Kidney (tissue), 14 donors: ENCODE data around the gene OBP2B. TPM values are rescaled to one million over a fixed set of nuclear protein-coding genes. Genes with fewer than 3 reads are reported as not detected.

Experiments used
- DNase-seq, 5 donors: peaks; one replicate each; pipeline ENCODE4 v3.0.0-alpha.2; 2013 to 2020
- FAIRE-seq: peaks from 2 replicates; lab custom pipeline; 2012; peaks lifted over from hg19 to GRCh38; lab: Jason Lieb, UNC
- H3K27ac ChIP-seq, 2 donors: one replicate each; pipeline ENCODE4 v1.7.0; 2013; ENCODE audit warnings: low read depth in 2 of 2, low read length in 2 of 2, inconsistent platforms in 1 of 2
- H3K27me3 ChIP-seq: one replicate; pipeline ENCODE4 v1.7.1; 2013; ENCODE audit warnings: low read length, inconsistent platforms; ENCODE audit not compliant: control insufficient read depth, insufficient read depth
- H3K36me3 ChIP-seq, 3 donors: one replicate each; pipeline versions ENCODE4 v1.7.0 to v1.7.1; 2013; ENCODE audit warnings: low read length in 3 of 3, control low read depth in 1 of 3, inconsistent platforms in 1 of 3; ENCODE audit not compliant: insufficient read depth in 3 of 3, control insufficient read depth in 2 of 3
- H3K4me1 ChIP-seq, 3 donors: one replicate each; pipeline versions ENCODE4 v1.7.0 to v1.7.1; 2013; ENCODE audit warnings: low read length in 3 of 3, inconsistent platforms in 1 of 3, low read depth in 1 of 3; ENCODE audit not compliant: control insufficient read depth in 2 of 3, insufficient read depth in 2 of 3
- H3K4me3 ChIP-seq, 3 donors: one replicate each; pipeline versions ENCODE4 v1.7.0 to v1.8.1; 2013; ENCODE audit warnings: low read length in 3 of 3, control low read depth in 1 of 3, inconsistent platforms in 1 of 3
- H3K9ac ChIP-seq, 3 donors: one replicate each; pipeline versions ENCODE4 v1.7.0 to v1.7.1; 2013; ENCODE audit warnings: low read length in 3 of 3, control low read depth in 1 of 3, inconsistent platforms in 1 of 3
- H3K9me3 ChIP-seq, 3 donors: one replicate each; pipeline versions ENCODE4 v1.7.0 to v1.7.1; 2013; ENCODE audit warnings: low read length in 3 of 3, control low read depth in 1 of 3, inconsistent platforms in 1 of 3; ENCODE audit not compliant: control insufficient read depth in 2 of 3, insufficient read depth in 1 of 3
- CTCF ChIP-seq: IDR thresholded peaks from 3 replicates; pipeline ENCODE4 v1.5.1; 2012; ENCODE audit warnings: mild to moderate bottlenecking, moderate library complexity, borderline replicate concordance; ENCODE audit not compliant: insufficient read depth; ENCODE audit errors: extremely low read depth
- intact Hi-C: fragments of 100-400 bp; cut with DNase I; formaldehyde crosslinking; loops from one replicate; pipeline ENCODE4 v1.11.1; 2022
- polyA plus RNA-seq: library from polyadenylated mRNA; stranded (reverse); fragments of 350-450 nt; fragmentation: Illumina TruSeq; extraction: RNeasy Lipid Tissue Mini Kit (QIAGEN cat#74804); gene quantifications from one replicate; pipeline ENCODE4 v1.2.3, GENCODE V29; 2014; ENCODE audit warnings: low read depth, low replicate concordance; ENCODE audit not compliant: insufficient read depth
- total RNA-seq: library from RNA; stranded (reverse); fragmentation: NEBNext Ultra II Directional; extraction: Animal tissue kit (Norgen Biotek cat#: 25700); gene quantifications from one replicate; pipeline ENCODE4 v1.2.1, GENCODE V29; 2021
- donor health status: control.
- donor health status: control.
- donor health status: control.
- donor health status: control.
- donor health status: control.
- donor health status: DM: yes; HTN: yes; CAD: no.
- donor health status: Normal renal cell carcinoma (clear cell type).

The OBP2B gene
- total and polyA plus RNA-seq, 2 donors from 2014 or later = not detected

GRCh38 chr9:133248726-133249295 is 39.8 kb upstream of the OBP2B start:
- intact Hi-C loops = no loop called here
- Histone ChIP-seq H3K9ac (no peak overlapping the region), H3K9me3 (no peaks in the 10 kb centered on the region), H3K4me1 (peaks cover 0 to 25% (median 14%) of the 10 kb centered on the region in 3 donors), H3K4me3 (no peak overlapping the region), H3K27me3 (no peaks in the 10 kb centered on the region), H3K27ac (no peak overlapping the region), H3K36me3 (no peaks in the 10 kb centered on the region)
- TF ChIP-seq CTCF = no peak
- FAIRE-seq (no peak), DNase-seq (peak in 1 of 5 donors; percentile 28)

GRCh38 chr9:133247632-133248031 is 38.6 kb upstream of the OBP2B start:
- intact Hi-C loops = no loop called here
- DNase-seq (peak in 1 of 5 donors; percentile 31), FAIRE-seq (no peak)
- H3K4me1 ChIP-seq = peaks cover 0 to 18% (median 14%) of the 10 kb centered on the region in 3 donors
- no peaks in the 10 kb centered on the region for H3K36me3 ChIP-seq
- no peak overlapping the region for H3K27ac ChIP-seq
- no peak overlapping the region for H3K9ac ChIP-seq
- no peaks in the 10 kb centered on the region for H3K9me3 ChIP-seq
- TF ChIP-seq CTCF = no peak
- no peaks in the 10 kb centered on the region for H3K27me3 ChIP-seq
- no peak overlapping the region for H3K4me3 ChIP-seq

GRCh38 chr9:133246991-133247390 is 37.9 kb upstream of the OBP2B start:
- H3K36me3 ChIP-seq = no peaks in the 10 kb centered on the region
- DNase-seq (peak in 1 of 5 donors; percentile 26), FAIRE-seq (no peak)
- intact Hi-C loops = no loop called here
- H3K9me3 ChIP-seq = no peaks in the 10 kb centered on the region
- no peak for TF ChIP-seq CTCF
- H3K4me3 ChIP-seq = no peak overlapping the region
- H3K27ac ChIP-seq = no peak overlapping the region
- peaks cover 0 to 16% (median 10%) of the 10 kb centered on the region in 3 donors for H3K4me1 ChIP-seq
- no peaks in the 10 kb centered on the region for H3K27me3 ChIP-seq
- no peak overlapping the region for H3K9ac ChIP-seq

- Histone ChIP-seq H3K27ac (no peak overlapping the region), H3K4me3 (no peak overlapping the region), H3K36me3 (no peaks in the 10 kb centered on the region), H3K9ac (no peak overlapping the region), H3K27me3 (no peaks in the 10 kb centered on the region), H3K9me3 (no peaks in the 10 kb centered on the region), H3K4me1 (peaks cover 0 to 16% (median 6%) of the 10 kb centered on the region in 3 donors)
- FAIRE-seq (no peak), DNase-seq (no peak)
- intact Hi-C loops = no loop called here
- no peak for TF ChIP-seq CTCF
Observed at GRCh38 chr9:133246562-133246961, 37.5 kb upstream of the OBP2B start.
